Bone marrow (tissue), 2 donors: Measurements from ENCODE around the gene ZMYM2.
"Not testable (repeated sequence)": the region's sequence is repeated elsewhere in the genome, so short reads cannot be mapped to it uniquely, and the experiment has no call there.

ENCODE experiments used
- DNase-seq, 2 donors: peaks; one replicate each; lab custom pipeline; 2025; lab: John Stamatoyannopoulos, UW

ZMYM2 gene

GRCh38 chr13:19958155-19959111, at the start of gene ZMYM2:
Gene ZMYM2 (plus strand): TSS chr13:19958727. CDS start chr13:19993073, 34,346 bp downstream.
- peak; percentile 84 to 92 for DNase-seq

- DNase-seq: no peak
These were observed 48.0 kb upstream of the ZMYM2 start for GRCh38 chr13:19910336-19911072.

GRCh38 chr13:19927117-19927748, 31.3 kb upstream of the ZMYM2 start:
- DNase-seq: no peak

GRCh38 chr13:19940106-19940505, 18.4 kb upstream of the ZMYM2 start:
- DNase-seq: no peak

GRCh38 chr13:19950374-19950773, 8.2 kb upstream of the ZMYM2 start:
- DNase-seq: no peak

- DNase-seq: no peak
These were observed 5.7 kb upstream of the ZMYM2 start for GRCh38 chr13:19952850-19953249.

- no peak for DNase-seq
These were observed 2.5 kb upstream of the ZMYM2 start for GRCh38 chr13:19955873-19956559.

- peak; percentile 84 for DNase-seq
These were observed 990 bp upstream of the ZMYM2 start for GRCh38 chr13:19957320-19958154.

GRCh38 chr13:19959141-19959830, 759 bp downstream of the ZMYM2 start:
- peak in 1 of 2 donors; percentile 43 for DNase-seq

GRCh38 chr13:19959831-19960652, 1.5 kb downstream of the ZMYM2 start:
- peak; percentile 30 to 88 for DNase-seq

GRCh38 chr13:19960653-19960976, 2.1 kb downstream of the ZMYM2 start:
- no peak for DNase-seq

- no peak for DNase-seq
These were observed 3.0 kb downstream of the ZMYM2 start for GRCh38 chr13:19961489-19961888.

- DNase-seq: no peak
These were observed 3.4 kb downstream of the ZMYM2 start for GRCh38 chr13:19961924-19962323.

- DNase-seq: no peak
These were observed 4.4 kb downstream of the ZMYM2 start for GRCh38 chr13:19962894-19963293.

- DNase-seq: no peak
These were observed 9.1 kb downstream of the ZMYM2 start for GRCh38 chr13:19967621-19968020.

- not testable (repeated sequence) for DNase-seq
These were observed 16.0 kb downstream of the ZMYM2 start for GRCh38 chr13:19974498-19975009.

- DNase-seq: no peak
These were observed 20.4 kb downstream of the ZMYM2 start for GRCh38 chr13:19978831-19979437.

- DNase-seq: no peak
These were observed 23.2 kb downstream of the ZMYM2 start for GRCh38 chr13:19981685-19982238.
